ENCODE measurements around the gene YES1.

DNA sequence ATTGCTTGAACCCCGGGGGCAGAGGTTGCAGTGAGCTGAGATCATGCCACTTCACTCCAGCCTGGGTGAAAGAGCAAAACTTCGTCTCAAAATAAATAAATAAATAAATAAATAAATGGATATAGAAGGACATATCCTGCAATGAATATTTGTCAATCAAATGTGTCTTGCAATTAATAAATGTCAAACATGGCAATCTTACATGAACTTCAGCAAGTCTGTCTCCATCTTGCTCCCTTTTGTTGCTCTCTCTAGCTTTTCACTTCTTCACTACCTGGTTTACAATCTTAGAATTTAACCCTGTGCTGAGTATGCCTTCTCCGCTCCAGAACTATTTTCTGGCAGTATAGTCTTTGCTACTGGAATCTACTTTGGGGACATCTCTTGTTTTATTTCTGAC, 3.3 kb upstream of the YES1 start:
- TF ChIP-seq SUZ12 (IDR thresholded peaks at IDR 0.05; ENCODE audit: extremely low read depth, insufficient read depth, insufficient read length) (no peak), ZNF274 (IDR thresholded peaks at IDR 0.05; ENCODE audit: low read depth, low read length) (no peak), YY1 (IDR thresholded peaks at IDR 0.05; ENCODE audit: insufficient read depth, insufficient read length) (no peak)
